ENCODE measurements around the gene PDZD4.

DNA sequence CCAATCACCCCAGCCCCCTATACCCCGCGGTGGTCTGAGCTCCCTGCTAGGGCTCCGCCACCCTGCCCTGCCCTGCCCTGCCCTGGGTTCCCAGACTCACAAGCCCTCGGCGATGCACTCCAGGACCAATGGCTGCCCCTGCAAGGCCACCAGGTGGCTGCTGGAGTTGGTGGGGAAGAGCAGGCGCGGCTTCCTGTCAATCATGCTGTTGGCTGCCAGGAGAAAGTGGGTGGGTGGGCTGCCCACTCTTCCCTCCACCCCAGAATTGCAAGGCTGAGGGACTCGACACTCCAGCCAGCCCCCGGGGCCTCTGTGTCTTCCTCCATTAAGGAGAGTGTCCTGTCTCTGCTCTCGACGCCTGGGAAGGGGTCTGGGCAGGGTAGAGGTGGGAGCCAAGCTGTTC is 39.9 kb upstream of the PDZD4 start:
- TF ChIP-seq, protein P1, sequence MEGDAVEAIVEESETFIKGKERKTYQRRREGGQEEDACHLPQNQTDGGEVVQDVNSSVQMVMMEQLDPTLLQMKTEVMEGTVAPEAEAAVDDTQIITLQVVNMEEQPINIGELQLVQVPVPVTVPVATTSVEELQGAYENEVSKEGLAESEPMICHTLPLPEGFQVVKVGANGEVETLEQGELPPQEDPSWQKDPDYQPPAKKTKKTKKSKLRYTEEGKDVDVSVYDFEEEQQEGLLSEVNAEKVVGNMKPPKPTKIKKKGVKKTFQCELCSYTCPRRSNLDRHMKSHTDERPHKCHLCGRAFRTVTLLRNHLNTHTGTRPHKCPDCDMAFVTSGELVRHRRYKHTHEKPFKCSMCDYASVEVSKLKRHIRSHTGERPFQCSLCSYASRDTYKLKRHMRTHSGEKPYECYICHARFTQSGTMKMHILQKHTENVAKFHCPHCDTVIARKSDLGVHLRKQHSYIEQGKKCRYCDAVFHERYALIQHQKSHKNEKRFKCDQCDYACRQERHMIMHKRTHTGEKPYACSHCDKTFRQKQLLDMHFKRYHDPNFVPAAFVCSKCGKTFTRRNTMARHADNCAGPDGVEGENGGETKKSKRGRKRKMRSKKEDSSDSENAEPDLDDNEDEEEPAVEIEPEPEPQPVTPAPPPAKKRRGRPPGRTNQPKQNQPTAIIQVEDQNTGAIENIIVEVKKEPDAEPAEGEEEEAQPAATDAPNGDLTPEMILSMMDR (IDR thresholded peaks at IDR 0.05) = no peak
- no peak for TF ChIP-seq POLR2AphosphoS5 (IDR thresholded peaks at IDR 0.05)
